Cardiac muscle cell (in vitro differentiated cells and primary cell): ENCODE measurements around the gene RPS14. TPM values are rescaled to one million over a fixed set of nuclear protein-coding genes. Genes with fewer than 3 reads are reported as not detected.

Source experiments
- DNase-seq, 2 donors: peaks; one replicate each; pipeline versions ENCODE4 v3.0.0 to v3.0.0-alpha.2; 2010 to 2017; ENCODE audit warnings: low read depth in 1 of 2, low spot score in 1 of 2
- H3K27ac ChIP-seq: fragments of 200-600 bp; sonication (generic); 2 replicates; pipeline ENCODE4 v1.5.1; 2016
- H3K27me3 ChIP-seq: fragments of 200-600 bp; sonication (generic); 2 replicates; pipeline ENCODE4 v1.6.0; 2016; ENCODE audit warnings: control low read depth
- H3K36me3 ChIP-seq: fragments of 200-600 bp; sonication (generic); 2 replicates; pipeline ENCODE4 v1.5.1; 2016; ENCODE audit warnings: control low read depth
- H3K4me1 ChIP-seq: fragments of 200-600 bp; sonication (generic); 2 replicates; pipeline ENCODE4 v1.8.1; 2017; ENCODE audit warnings: low read depth, mild to moderate bottlenecking, mixed run types
- H3K4me3 ChIP-seq: fragments of 200-600 bp; sonication (generic); 2 replicates; pipeline ENCODE4 v1.5.1; 2016; ENCODE audit warnings: mild to moderate bottlenecking
- H3K9me3 ChIP-seq: fragments of 200-600 bp; sonication (generic); 2 replicates; pipeline ENCODE4 v1.5.1; 2017; ENCODE audit warnings: low read depth, mild to moderate bottlenecking, control low read depth
- polyA plus RNA-seq: library from polyadenylated mRNA; unstranded; fragments of >200 nt; fragmentation: Nextera tagmentation; extraction: Ambion mirVana; gene quantifications from 2 replicates; pipeline ENCODE4 v1.2.1, GENCODE V29; 2016
- total RNA-seq: library from RNA; depleted of rRNA; stranded (reverse); fragments of >200 nt; gene quantifications from 2 replicates; pipeline ENCODE4 v1.2.3, GENCODE V29; 2016
- TF ChIP-seq, protein P1 (sequence below): IDR thresholded peaks from 2 replicates; pipeline ENCODE4 v1.5.1; 2012; ENCODE audit warnings: low read depth, mild to moderate bottlenecking, low read length

Gene RPS14
- total and polyA plus RNA-seq, 2 experiments from 2014 or later: 1,307 to 2,781 TPM

DNA sequence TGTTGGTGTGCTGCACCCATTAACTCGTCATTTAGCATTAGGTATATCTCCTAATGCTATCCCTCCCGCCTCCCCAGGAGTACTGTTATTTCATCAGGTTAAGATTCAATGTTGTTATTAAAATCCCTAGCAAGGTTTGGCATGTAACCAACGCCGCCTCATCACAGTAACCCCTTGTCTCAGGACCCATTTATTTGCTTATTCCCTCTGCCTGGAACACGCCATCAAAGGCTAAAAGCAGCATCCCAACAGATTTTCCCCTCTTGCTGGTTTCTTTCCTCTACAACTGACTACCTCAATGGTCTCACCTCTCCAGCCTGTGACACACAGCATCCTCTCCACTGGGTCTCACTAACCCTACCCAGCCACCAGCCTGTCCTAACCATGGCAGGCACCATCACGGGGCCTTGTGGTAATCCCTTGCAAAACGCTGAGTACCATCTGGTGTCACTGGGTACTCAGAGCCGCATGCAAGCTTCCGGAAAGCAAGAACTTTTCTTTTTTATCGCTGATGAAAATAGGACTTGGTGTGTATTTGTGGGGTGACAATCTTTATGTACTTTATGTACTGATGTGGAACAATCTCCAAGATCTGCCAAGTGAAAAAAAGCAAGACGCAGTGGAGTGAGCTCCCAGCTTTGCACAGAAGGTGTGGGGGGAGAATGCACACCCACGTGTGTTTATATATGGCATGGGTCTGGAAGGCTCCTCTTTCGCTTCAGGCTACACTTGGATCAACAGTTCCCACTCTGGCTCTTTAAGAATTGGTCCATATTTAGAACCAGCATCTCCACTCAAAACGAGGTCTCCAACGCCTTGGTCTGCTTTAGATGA lies 6.1 kb downstream of the RPS14 start:
- Histone ChIP-seq H3K27me3 (no peaks in the 10 kb centered on the region), H3K4me1 (peaks cover 7% of the 10 kb centered on the region), H3K36me3 (peaks cover 42% of the 10 kb centered on the region), H3K4me3 (no peak overlapping the region), H3K27ac (no peak overlapping the region), H3K9me3 (no peaks in the 10 kb centered on the region)
- DNase-seq: no peak
- TF ChIP-seq, protein P1, sequence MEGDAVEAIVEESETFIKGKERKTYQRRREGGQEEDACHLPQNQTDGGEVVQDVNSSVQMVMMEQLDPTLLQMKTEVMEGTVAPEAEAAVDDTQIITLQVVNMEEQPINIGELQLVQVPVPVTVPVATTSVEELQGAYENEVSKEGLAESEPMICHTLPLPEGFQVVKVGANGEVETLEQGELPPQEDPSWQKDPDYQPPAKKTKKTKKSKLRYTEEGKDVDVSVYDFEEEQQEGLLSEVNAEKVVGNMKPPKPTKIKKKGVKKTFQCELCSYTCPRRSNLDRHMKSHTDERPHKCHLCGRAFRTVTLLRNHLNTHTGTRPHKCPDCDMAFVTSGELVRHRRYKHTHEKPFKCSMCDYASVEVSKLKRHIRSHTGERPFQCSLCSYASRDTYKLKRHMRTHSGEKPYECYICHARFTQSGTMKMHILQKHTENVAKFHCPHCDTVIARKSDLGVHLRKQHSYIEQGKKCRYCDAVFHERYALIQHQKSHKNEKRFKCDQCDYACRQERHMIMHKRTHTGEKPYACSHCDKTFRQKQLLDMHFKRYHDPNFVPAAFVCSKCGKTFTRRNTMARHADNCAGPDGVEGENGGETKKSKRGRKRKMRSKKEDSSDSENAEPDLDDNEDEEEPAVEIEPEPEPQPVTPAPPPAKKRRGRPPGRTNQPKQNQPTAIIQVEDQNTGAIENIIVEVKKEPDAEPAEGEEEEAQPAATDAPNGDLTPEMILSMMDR: no peak

DNA sequence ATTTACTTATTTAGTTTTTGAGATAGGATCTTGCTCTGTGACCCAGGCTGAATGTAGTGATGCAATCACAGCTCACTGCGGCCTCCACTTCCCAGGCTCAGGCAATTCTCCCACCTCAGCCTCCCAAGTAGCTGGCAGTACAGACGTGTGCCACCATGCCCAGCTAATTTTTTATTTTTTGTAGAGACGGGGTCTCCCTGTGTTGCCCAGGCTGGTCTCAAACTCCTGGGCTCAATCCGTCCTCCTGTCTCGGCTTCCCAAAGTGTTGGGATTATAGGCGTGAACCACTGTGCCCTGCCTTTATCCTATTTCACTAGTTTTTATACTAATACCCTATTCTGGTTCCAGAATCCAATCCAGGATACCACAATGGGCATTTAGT lies 6.8 kb downstream of the RPS14 start:
- H3K27me3 ChIP-seq: no peaks in the 10 kb centered on the region
- H3K27ac ChIP-seq: no peak overlapping the region
- no peaks in the 10 kb centered on the region for H3K9me3 ChIP-seq
- no peak for DNase-seq
- TF ChIP-seq, protein P1: no peak
- H3K4me1 ChIP-seq: no peaks in the 10 kb centered on the region
- peaks cover 41% of the 10 kb centered on the region for H3K36me3 ChIP-seq
- no peak overlapping the region for H3K4me3 ChIP-seq

DNA sequence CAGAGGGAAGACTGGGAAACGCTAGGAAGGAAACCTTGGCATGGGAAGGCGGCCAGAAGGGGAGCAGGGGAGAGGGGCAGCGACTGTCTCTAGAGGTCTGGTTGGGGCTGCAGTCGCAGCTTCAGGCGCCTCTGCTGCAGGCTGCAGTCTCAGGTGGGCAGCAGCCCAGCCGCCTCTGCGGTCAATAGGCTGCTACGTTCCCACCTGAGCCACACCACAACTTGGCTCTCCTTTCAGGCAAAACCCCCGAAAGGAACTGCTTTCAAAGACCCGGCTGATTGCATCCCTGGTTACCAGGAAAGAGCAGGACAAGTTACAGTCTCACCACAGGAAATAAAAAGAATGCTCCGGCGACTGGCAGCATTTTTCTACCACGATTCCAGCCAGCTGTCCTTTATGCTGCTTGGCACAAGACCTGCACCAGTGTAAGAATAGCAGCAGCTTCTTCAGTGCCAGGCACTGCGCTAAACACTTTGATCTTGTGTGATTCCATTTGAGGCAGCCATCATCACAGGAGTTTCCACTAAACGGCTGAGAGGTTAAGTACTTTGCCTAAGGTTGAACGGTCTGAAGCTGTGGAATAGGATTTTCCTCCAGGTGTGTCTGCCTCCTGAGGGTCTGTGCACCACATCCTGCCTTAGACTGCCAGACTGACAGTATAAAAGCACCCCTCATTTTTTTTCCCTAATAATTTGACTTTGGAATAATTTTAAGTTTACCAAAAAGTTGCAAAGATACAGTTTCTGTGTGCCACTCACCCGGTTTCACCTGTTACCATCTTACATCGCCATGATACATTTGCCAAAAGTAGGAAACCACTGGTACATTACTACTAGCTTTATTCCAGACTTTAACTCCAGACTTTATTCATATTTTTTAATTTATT lies 7.5 kb downstream of the RPS14 start:
- DNase-seq: no peak
- Histone ChIP-seq H3K9me3 (no peaks in the 10 kb centered on the region), H3K4me1 (no peaks in the 10 kb centered on the region), H3K4me3 (no peak overlapping the region), H3K27me3 (no peaks in the 10 kb centered on the region), H3K27ac (peak overlapping the region; percentile 31), H3K36me3 (peaks cover 35% of the 10 kb centered on the region)
- TF ChIP-seq, protein P1: no peak

DNA sequence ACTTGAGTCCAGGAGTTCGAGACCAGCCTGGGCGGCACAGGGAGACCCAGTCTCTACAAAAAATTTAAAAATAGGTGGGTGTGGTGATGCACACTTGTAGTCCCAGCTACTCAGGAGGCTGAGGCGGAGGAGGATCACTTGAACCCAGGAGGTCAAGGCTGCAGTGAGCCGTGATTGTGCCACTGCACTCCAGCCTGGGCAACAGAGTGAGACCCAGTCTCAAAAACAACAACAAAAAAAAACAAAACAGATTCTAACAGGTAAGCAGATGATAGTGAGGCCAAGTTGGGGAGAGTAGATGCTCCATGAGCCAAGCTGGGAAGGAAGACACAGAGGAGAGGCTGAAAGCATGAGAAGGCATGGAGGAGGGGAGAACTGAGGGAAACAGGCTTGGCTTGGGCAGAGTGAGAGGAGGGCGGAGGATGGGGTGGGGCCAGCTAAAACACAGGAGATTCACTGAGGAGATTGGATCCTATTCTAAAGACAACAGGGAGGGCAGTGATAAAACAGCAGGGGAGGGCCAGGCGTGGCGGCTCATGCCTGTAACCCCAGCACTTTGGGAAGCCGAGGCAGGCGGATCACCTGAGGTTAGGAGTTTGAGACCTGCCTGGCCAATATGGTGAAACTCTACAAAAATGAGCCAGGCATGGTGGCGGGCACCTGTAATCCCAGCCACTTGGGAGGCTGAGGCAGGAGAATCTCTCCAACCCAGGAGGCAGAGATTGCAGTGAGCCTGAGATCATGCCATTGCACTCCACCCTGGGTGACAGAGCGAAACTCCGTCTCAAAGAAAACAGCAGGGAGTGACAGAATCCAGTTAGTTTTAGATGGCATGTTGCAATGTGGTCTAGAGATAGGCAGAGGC lies 8.4 kb downstream of the RPS14 start:
- no peaks in the 10 kb centered on the region for H3K27me3 ChIP-seq
- H3K4me3 ChIP-seq: no peak overlapping the region
- H3K27ac ChIP-seq: peak overlapping the region; percentile 31
- DNase-seq: no peak
- H3K36me3 ChIP-seq: peaks cover 26% of the 10 kb centered on the region
- H3K9me3 ChIP-seq: no peaks in the 10 kb centered on the region
- TF ChIP-seq, protein P1: no peak
- H3K4me1 ChIP-seq: no peaks in the 10 kb centered on the region
